Ecto neural progenitor cell (in vitro differentiated cells): ENCODE measurements around the gene RNF215.
A peak's percentile ranks its signal among the peaks of the same experiment; 100 is the strongest.
"Not testable (repeated sequence)": the region's sequence is repeated elsewhere in the genome, so short reads cannot be mapped to it uniquely, and the experiment has no call there.

Experiments
- DNase-seq: peaks from one replicate; pipeline ENCODE4 v3.0.0-alpha.2; 2018; ENCODE audit warnings: low spot score

RNF215 gene

GRCh38 chr22:30420347-30421125, 33.3 kb upstream of the RNF215 start:
- no peak for DNase-seq

- DNase-seq: no peak
Measured at GRCh38 chr22:30416837-30417236, 29.6 kb upstream of the RNF215 start.

- no peak for DNase-seq
Measured at GRCh38 chr22:30416403-30416802, 29.2 kb upstream of the RNF215 start.

GRCh38 chr22:30414525-30415047, 27.4 kb upstream of the RNF215 start:
- DNase-seq: no peak

DNA sequence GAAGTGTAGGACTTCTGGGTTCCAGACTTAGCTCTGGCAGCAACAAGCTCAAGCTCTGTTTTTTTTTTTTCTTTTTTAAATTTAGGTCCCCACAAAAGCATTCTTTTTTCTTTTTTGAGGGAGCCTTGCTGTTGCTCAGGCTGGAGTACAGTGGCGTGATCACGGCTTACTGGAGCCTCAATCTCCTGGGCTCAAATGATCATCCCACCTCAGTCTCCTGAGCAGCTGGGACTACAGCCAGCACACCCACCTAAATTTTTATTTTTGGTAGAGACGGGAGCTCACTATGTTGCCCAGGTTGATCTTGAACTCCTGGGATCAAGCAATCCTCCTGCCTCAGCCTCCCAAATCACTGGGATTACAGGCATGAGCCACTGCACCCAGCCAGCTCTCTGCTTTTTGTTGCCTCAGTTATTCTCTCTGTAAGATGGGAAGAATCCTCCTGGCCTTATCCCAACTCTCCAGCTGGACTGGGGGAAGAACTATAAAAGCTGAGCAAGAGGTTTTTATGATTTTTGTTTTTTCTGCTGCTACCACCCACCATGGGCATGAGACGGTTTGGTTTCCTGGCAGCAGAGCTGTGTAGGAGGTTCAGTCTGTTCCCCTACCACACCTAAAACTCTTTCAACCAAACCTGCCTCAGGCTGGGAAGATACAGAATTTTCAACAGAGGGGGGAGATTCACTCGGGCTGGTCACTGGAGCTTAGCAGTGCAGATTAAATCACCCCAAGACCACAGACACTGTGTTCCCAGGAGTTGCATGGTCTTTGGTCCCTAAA, 26.7 kb upstream of the RNF215 start:
- no peak for DNase-seq

DNA sequence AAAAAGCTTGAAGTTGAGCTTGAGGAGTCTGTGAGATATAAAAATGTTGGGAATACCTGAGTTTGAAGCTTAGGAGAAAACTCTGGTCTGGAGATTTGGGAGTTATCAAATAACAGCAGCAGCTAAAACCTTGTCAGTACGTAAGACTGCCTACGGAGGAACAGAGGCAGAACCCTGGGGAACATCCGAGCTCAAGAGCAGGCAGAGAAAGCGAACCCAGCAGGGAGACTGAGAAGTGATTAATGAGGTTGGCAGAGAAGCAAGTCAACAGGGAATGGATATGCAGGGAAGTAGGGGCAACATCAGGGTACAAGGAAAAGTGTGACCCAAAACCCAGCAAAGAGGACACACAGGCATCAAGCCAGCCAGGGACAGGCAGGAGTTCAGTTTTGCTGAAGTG, 25.8 kb upstream of the RNF215 start:
- DNase-seq: no peak

GRCh38 chr22:30411780-30412179, 24.6 kb upstream of the RNF215 start:
- DNase-seq: no peak

- no peak for DNase-seq
Measured at GRCh38 chr22:30408388-30409102, 21.3 kb upstream of the RNF215 start.

DNA sequence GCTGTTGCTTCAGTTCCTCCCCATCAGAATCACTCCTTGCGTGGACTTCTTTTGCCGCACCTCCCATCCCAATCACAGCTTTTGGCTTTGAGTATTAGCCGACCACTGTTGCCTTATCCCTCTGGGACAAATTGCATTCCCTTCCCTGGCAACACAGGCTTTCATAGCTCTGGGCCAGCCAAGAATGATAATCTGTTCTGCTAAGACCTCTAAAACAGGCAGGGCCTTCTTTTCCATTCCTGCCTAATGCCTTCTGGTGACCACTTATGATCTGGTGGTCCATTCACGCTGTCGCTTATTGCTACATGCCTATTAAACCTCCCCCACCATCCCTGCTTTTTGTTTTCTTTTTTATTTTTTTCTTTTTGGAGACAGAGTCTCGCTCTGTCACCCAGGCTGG, 19.2 kb upstream of the RNF215 start:
- no peak for DNase-seq

DNA sequence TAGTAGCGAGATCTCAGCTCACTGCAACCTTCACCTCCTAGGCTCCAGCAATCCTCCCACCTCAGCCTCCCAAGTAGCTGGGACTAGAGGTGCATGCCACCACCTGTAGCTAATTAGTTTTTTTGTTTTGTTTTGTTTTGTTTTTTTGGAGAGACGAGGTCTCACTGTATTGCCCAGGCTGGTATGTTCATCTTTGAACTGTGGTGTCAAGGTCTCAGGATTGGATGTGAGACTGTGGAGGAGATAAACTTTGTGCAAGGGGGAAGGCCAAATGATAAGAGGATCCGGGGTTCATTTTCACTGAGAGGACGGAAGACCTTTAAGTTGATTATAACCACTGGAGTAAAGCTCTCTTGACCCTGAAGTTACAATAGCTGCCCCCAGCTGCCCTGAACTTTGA, 18.5 kb upstream of the RNF215 start:
- no peak for DNase-seq

DNA sequence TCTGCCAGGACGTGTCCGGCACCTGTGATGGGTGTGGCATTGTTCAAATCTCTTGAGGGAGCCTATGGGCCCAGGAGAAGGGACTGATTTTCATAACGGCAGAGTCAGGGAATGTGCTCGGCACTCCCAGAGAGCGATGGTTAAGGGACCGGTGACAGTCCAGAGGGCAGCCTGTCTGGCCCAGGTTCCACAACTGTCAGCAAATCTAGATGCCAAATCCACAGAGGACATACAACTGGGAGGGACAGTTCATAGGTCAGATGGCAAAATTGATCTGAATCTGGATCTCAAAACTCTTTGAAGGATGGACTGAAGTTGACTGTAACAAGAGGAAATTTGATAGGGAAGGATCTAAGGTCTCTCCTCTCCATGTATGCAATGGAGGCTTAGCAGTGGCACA, 17.1 kb upstream of the RNF215 start:
- DNase-seq: no peak

GRCh38 chr22:30402766-30403104, 15.5 kb upstream of the RNF215 start:
- not testable (repeated sequence) for DNase-seq

DNA sequence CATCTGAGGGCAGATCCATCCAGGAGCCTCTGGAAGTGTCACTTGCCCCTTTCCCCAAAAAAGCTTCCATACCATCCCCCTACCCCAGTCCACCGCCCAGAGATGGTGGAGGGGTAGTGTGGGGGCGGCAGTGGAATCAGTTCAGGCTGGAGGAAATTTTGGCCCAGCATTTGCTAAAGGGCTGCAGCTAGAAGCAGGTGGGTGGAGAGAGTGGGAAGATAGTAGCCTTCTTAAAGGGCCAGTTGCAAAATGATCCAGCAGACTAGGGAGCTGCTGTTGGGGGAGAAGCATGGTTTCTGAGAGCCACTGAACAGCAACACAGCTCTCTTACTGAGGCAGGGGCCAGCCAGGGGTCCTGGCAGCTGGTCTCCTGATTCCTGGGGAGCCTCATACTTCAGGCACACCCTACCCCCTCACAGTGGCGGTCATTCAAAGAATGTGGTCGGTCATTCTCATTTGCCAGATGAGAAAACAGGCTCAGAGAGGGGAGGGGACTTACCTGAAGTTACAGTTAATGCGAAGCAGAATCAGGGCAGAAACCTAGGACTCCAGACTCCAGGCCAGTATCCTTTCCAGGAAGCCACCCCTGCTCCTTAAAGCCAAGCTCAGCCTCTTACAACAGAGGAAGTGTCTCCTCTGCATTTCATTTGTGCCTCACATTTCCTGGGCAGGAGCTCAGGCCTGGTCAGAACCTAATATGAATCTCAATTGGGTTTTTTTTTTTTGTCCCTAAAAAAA, 15.0 kb upstream of the RNF215 start:
- DNase-seq: no peak

GRCh38 chr22:30401024-30401423, 13.8 kb upstream of the RNF215 start:
- not testable (repeated sequence) for DNase-seq

DNA sequence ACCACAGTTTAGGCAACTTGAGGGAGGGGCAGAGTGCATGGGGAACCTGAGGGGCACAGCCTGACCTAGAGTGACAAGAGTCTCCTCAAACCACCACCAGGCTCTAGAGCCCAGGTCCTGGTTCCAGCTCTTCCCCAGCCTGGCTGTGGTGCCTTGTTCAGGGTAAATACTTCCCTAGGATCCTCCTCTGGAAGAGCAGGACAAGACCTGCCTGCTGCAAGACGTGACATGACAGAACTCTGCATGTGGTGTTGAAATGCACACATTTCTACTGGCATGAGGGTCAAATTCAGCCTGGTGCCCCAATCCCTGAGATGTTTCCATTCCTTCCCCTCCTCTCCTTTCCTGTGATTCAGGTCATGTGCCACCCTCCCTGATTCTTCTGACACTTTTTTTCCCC, 12.9 kb upstream of the RNF215 start:
- DNase-seq: no peak

- DNase-seq: no peak
Measured at GRCh38 chr22:30399718-30400117, 12.5 kb upstream of the RNF215 start.

DNA sequence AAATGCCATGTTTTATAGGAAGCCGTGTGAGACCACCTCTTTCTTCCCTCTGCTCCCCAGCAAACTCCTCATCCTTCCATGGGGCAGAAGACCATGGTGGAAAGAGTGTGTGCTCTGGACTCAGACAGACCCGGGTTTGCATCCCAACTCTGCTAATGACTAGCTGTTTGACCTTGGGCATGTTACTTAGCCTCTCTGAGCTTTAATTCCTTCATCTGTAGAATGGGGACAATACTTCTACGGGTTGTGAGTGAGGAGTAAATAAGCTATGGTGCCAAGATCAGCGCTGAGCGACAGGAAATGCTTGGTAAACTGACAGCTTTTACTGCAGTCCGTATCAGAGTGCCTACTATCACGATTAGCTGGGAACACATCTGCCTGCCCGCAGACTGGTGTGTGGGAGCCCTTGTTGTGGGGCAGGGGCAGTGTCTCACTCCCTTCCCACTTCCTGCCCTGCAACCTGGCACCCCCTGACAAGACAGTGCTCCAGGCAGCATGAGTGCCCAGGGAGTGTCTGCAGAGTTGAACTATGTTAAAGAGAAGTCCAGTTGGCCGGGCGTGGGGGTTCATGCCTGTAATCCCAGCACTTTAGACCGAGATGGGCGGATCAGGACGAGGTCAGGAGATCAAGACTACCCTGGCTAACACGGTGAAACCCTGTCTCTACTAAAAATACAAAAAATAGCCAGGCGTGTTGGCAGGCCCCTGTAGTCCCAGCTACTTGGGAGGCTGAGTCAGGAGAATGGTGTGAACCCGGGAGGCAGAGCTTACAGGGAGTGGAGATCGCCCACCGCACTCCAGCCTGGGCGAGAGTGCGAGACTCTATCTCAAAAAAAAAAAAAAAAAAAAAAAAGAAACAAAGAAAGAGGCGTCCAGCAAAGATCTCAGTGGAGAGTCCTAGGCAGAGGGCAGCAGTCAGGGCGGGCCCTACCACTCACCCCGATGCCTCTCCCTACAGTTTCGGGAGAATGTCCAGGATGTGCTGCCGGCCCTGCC, 11.8 kb upstream of the RNF215 start:
- DNase-seq: no peak

GRCh38 chr22:30397656-30398635, 10.7 kb upstream of the RNF215 start:
- no peak for DNase-seq

DNA sequence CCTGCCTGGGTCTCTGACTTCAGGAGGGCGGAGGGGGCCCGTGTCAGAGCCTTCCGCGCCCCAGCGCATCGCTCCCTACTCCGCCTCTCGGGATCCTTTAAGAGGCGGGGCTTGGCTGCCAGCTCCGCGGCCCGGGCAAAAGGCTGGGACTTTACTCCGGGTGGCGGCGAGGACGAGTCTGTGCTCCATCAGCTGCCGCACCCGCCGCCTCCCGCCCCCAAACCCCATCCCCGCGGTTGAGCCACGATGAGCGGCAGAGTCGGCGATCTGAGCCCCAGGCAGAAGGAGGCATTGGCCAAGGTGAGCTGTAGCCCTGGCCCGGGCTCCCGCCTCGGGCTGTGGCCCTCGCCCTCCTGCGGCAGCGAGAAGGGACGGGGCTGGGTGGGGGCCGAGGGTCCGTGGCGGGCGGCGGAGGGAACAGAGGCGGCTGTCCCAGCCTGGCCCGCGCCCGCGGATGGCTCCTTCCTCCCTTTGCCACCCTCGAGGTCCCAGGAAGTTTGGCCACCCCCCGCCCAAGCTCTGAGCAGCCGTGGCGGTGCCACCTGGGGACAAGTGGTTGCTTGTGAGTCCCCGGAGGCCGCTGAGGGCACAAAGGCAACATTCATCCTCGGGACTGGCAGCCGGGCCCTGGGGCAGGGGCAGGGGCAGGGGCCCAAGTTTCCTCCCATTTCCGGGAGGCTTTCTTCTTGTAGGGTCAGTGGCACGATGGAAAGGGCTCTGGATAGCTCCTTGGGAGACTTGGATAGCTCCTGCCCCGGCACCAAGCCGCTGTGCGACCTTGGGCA, 9.9 kb upstream of the RNF215 start, which contains the start of gene SEC14L2:
Gene SEC14L2 (plus strand): TSS at position 148 of the 785 bp plus-strand sequence. CDS start 99 bp downstream, at position 247.
- peak; percentile 70 for DNase-seq
